K562 (cell line): ENCODE data around the gene AUNIP. TPM values are rescaled to one million over a fixed set of nuclear protein-coding genes. Genes with fewer than 3 reads are reported as not detected.

Source experiments
- C11orf30 ChIP-seq: fragments of 450-650 bp; IDR thresholded peaks from 2 replicates; pipeline ENCODE4 v1.6.1; 2016; ENCODE audit warnings: low read depth, mild to moderate bottlenecking
- ERF ChIP-seq: fragments of 450-650 bp; formaldehyde crosslinking; IDR thresholded peaks from 2 replicates; pipeline ENCODE4 v1.4.0; 2020; ENCODE audit warnings: mild to moderate bottlenecking, mixed read lengths
- ETV6 ChIP-seq, 3 experiments: fragments of 150-350 bp in 1 of 3; sonication (generic) in 1 of 3; formaldehyde crosslinking in 1 of 3; IDR thresholded peaks; 2 replicates each; pipeline versions ENCODE4 v1.6.1 to v1.8.0; 2014 to 2022; ENCODE audit warnings: borderline replicate concordance in 2 of 3, low read depth in 2 of 3, antibody characterized with exemption in 1 of 3, low read length in 1 of 3, mild to moderate bottlenecking in 1 of 3, missing genetic modification reagents in 1 of 3
- GABPB1 ChIP-seq: sonication (generic); formaldehyde crosslinking; IDR thresholded peaks from 2 replicates; pipeline ENCODE4 v1.8.0; 2022; ENCODE audit warnings: mild to moderate bottlenecking, missing genetic modification reagents
- HCFC1 ChIP-seq: IDR thresholded peaks from 2 replicates; pipeline ENCODE4 v1.6.1; 2012; ENCODE audit warnings: low read depth, low read length, improper control_type of control experiment
- HNRNPL ChIP-seq: fragments of 200-400 bp; formaldehyde crosslinking; IDR thresholded peaks from 2 replicates; pipeline ENCODE4 v1.6.1; 2017; ENCODE audit warnings: low read depth, mild to moderate bottlenecking, low read length
- MEF2A ChIP-seq: IDR thresholded peaks from 2 replicates; pipeline ENCODE4 v1.6.1; 2011; ENCODE audit warnings: low read depth, mild to moderate bottlenecking, low read length, moderate library complexity; ENCODE audit not compliant: control insufficient read depth
- MIER1 ChIP-seq: fragments of 450-650 bp; IDR thresholded peaks from 2 replicates; pipeline ENCODE4 v1.6.1; 2016; ENCODE audit warnings: antibody characterized with exemption, mild to moderate bottlenecking, low read depth
- NCOA4 ChIP-seq: fragments of 450-650 bp; IDR thresholded peaks from 2 replicates; pipeline ENCODE4 v1.6.1; 2018; ENCODE audit warnings: mild to moderate bottlenecking; ENCODE audit not compliant: partially characterized antibody
- NFRKB ChIP-seq: fragments of 450-650 bp; IDR thresholded peaks from 2 replicates; pipeline ENCODE4 v1.6.1; 2016; ENCODE audit warnings: low read depth
- POLR2G ChIP-seq: fragments of 200-400 bp; formaldehyde crosslinking; IDR thresholded peaks from 2 replicates; pipeline ENCODE4 v1.6.1; 2017; ENCODE audit warnings: low read depth, mild to moderate bottlenecking, antibody characterized with exemption, low read length, moderate library complexity
- PYGO2 ChIP-seq: fragments of 450-650 bp; IDR thresholded peaks from 2 replicates; pipeline ENCODE4 v1.6.1; 2016; ENCODE audit warnings: mild to moderate bottlenecking, missing genetic modification characterization, moderate library complexity, missing compliant biosample characterization
- RUNX1 ChIP-seq: sonication (generic); IDR thresholded peaks from 2 replicates; pipeline ENCODE4 v1.6.1; 2016; ENCODE audit warnings: antibody characterized with exemption, low read depth
- YY1 ChIP-seq, 3 experiments: IDR thresholded peaks; 2 replicates each; pipeline ENCODE4 v1.6.1; 2011; ENCODE audit warnings: low read length in 2 of 3, mild to moderate bottlenecking in 2 of 3, moderate library complexity in 2 of 3, borderline replicate concordance in 1 of 3, control low read depth in 1 of 3, low read depth in 1 of 3; ENCODE audit not compliant: insufficient read depth in 3 of 3, insufficient replicate concordance in 2 of 3, control insufficient read depth in 1 of 3, insufficient read length in 1 of 3; ENCODE audit errors: extremely low read depth in 1 of 3
- ZFX ChIP-seq: sonication (generic); formaldehyde crosslinking; IDR thresholded peaks from 2 replicates; pipeline ENCODE4 v1.8.0; 2022; ENCODE audit warnings: mild to moderate bottlenecking, missing genetic modification reagents, moderate library complexity
- ZKSCAN1 ChIP-seq: fragments of 150-350 bp; IDR thresholded peaks from 2 replicates; pipeline ENCODE4 v1.6.1; 2016; ENCODE audit warnings: low read depth, low read length
- ZNF165 ChIP-seq: fragments of 250-450 bp; sonication (Bioruptor Pico); IDR thresholded peaks from 2 replicates; pipeline ENCODE4 v1.4.0; 2020; ENCODE audit warnings: borderline replicate concordance
- ZNF184 ChIP-seq: sonication (generic); formaldehyde crosslinking; IDR thresholded peaks from 2 replicates; pipeline ENCODE4 v1.5.0; 2020; ENCODE audit warnings: missing genetic modification reagents
- ZNF395 ChIP-seq: fragments of 200-800 bp; sonication (Bioruptor generic); IDR thresholded peaks from 2 replicates; pipeline ENCODE4 v1.6.1; 2017; ENCODE audit warnings: missing genetic modification characterization, missing compliant biosample characterization
- polyA plus RNA-seq, 8 experiments: library from polyadenylated mRNA; depleted of rRNA in 4 of 8; stranded (reverse) in 5 of 8; unstranded in 3 of 8; fragments of >200 nt; fragmentation: Nextera tagmentation in 2 of 8; fragmentation: Illumina TruSeq in 1 of 8; extraction: Ambion mirVana in 2 of 8; extraction: Trizol in 1 of 8; gene quantifications; 2 replicates each; pipeline versions ENCODE4 v1.2.1 to v1.2.3, GENCODE V29; 2011 to 2014; ENCODE audit warnings: inconsistent platforms in 1 of 8, missing spikeins in 1 of 8
- total RNA-seq, 7 experiments: library from RNA; depleted of rRNA in 6 of 7; stranded (reverse); fragments of >200 nt in 6 of 7; fragmentation: Illumina TruSeq in 2 of 7; extraction: Trizol in 2 of 7; gene quantifications; 2 replicates each; pipeline versions ENCODE4 v1.2.1 to v1.2.3, GENCODE V29; 2011 to 2021; ENCODE audit warnings: low replicate concordance in 1 of 7
- TF ChIP-seq, protein P1 (sequence below), 2 experiments: fragments of 450-650 bp; conservative IDR thresholded peaks; 2 replicates each; pipeline ENCODE4 v1.6.1; 2017; ENCODE audit warnings: mild to moderate bottlenecking in 2 of 2, moderate library complexity in 2 of 2
- TF ChIP-seq, protein P2 (sequence below): fragments of 450-650 bp; formaldehyde crosslinking; IDR thresholded peaks from 2 replicates; pipeline ENCODE4 v1.4.0; 2020; ENCODE audit warnings: mild to moderate bottlenecking, mixed read lengths

The AUNIP gene
- total and polyA plus RNA-seq, 9 of the 15 experiments (the other 6 are each of a cell fraction or from before 2014, with no cell fraction given): 12.1 to 53.8 (median 47.1) TPM

DNA sequence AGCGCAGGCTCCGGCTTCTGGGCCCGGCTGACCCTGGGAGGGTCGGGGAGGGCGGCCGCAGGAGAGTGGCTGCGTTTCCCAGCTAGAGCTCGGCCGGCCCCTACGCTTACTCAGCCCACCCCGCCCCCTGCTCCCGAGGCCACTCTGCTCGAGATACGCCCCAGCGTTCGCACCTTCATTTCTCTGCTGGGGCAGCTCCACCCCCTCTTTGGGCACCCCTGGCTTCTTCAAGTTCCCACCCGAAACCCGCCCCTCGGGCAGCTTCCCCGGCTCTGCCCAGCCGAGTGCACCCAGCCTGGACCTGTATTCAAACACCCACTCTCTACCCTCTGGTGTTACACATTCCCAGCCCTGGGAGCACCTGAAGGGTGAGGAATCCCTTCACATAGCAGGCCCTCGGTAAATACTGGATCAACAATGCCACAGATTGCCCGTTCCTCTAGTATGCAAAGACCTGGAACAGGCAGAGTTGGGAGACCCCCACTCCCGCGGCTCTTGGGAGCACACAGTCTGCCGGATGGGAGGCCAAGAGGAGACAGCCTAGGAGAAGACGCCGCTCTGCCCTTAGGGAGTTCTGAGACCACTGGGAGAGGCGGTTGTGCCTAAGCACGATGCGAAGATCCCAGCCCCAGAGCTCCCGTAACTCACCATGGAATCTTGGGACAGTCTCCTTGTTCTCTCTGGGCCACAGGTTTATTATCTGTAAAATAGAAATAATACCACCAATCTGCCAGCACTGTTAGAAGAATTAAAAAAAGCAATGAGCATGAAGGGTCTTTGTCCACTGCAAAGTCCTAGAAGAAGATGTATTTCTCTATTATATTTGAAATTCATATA lies 16.8 kb upstream of the AUNIP start (continued):
- TF ChIP-seq PYGO2 (no peak), NCOA4 (no peak), MIER1 (no peak), NFRKB (0 out of 2 replicates have a peak, but pooled peaks have one; percentile 31), ZNF184 (no peak), ZFX (CRISPR knock-in tag) (peak; percentile 9; the same call in 1 of the 2 replicates), ZNF395 (CRISPR knock-in tag) (no peak; the same call in 1 of the 2 replicates), ERF (CRISPR knock-in tag) (no peak), ETV6 (IDR thresholded peaks at IDR 0.05; ENCODE audit: borderline replicate concordance in 1 of 2, low read depth in 2 of 2, low read length in 1 of 2) (no peak), ETV6 (CRISPR knock-in tag; IDR thresholded peaks at IDR 0.05; ENCODE audit: borderline replicate concordance) (no peak), POLR2G (peak; percentile 60; the same call in 1 of the 2 replicates), ZNF165 (CRISPR knock-in tag) (no peak), GABPB1 (peak; percentile 0; the same call in 1 of the 2 replicates), ZKSCAN1 (no peak), HNRNPL (no peak), C11orf30 (no peak), RUNX1 (0 out of 2 replicates have a peak, but pooled peaks have one; percentile 13), MEF2A (no peak), HCFC1 (no peak), YY1 (IDR thresholded peaks at IDR 0.05; ENCODE audit: borderline replicate concordance in 1 of 3, control insufficient read depth in 1 of 3, extremely low read depth in 1 of 3, insufficient read depth in 3 of 3, insufficient read length in 1 of 3, insufficient replicate concordance in 2 of 3, low read depth in 1 of 3, low read length in 2 of 3) (no peak)
- TF ChIP-seq, protein P1, sequence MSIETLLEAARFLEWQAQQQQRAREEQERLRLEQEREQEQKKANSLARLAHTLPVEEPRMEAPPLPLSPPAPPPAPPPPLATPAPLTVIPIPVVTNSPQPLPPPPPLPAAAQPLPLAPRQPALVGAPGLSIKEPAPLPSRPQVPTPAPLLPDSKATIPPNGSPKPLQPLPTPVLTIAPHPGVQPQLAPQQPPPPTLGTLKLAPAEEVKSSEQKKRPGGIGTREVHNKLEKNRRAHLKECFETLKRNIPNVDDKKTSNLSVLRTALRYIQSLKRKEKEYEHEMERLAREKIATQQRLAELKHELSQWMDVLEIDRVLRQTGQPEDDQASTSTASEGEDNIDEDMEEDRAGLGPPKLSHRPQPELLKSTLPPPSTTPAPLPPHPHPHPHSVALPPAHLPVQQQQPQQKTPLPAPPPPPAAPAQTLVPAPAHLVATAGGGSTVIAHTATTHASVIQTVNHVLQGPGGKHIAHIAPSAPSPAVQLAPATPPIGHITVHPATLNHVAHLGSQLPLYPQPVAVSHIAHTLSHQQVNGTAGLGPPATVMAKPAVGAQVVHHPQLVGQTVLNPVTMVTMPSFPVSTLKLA (conservative IDR thresholded peaks at IDR 0.05): peak in 1 of 2 experiments; percentile 10; a peak in 1 of 4 replicates
- TF ChIP-seq, protein P2, sequence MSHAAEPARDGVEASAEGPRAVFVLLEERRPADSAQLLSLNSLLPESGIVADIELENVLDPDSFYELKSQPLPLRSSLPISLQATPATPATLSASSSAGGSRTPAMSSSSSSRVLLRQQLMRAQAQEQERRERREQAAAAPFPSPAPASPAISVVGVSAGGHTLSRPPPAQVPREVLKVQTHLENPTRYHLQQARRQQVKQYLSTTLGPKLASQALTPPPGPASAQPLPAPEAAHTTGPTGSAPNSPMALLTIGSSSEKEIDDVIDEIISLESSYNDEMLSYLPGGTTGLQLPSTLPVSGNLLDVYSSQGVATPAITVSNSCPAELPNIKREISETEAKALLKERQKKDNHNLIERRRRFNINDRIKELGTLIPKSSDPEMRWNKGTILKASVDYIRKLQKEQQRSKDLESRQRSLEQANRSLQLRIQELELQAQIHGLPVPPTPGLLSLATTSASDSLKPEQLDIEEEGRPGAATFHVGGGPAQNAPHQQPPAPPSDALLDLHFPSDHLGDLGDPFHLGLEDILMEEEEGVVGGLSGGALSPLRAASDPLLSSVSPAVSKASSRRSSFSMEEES (CRISPR knock-in tag): no peak
